CD14-positive monocyte (primary cell): ENCODE results near the gene VPS35. TPM values are rescaled to one million over a fixed set of nuclear protein-coding genes. Genes with fewer than 3 reads are reported as not detected.

ENCODE experiments used
- DNase-seq, 3 donors: peaks; one replicate each; pipeline ENCODE4 v3.0.0-alpha.2; 2011 to 2022
- H2AFZ ChIP-seq: 2 replicates; pipeline ENCODE4 v1.6.0; 2012; ENCODE audit warnings: mild to moderate bottlenecking, low read depth, low read length, inconsistent platforms; ENCODE audit not compliant: insufficient read depth, poor library complexity, severe bottlenecking
- H3K27ac ChIP-seq, 2 donors: 1 replicate in 1 of 2; 2 replicates in 1 of 2; pipeline ENCODE4 v1.5.1; 2012 to 2013; ENCODE audit warnings: low read length in 2 of 2, control low read depth in 1 of 2, inconsistent platforms in 1 of 2, low read depth in 1 of 2, mild to moderate bottlenecking in 1 of 2
- H3K27me3 ChIP-seq, 2 donors: one replicate each; pipeline versions ENCODE4 v1.6.0 to v1.6.1; 2011 to 2013; ENCODE audit warnings: low read length in 2 of 2; ENCODE audit not compliant: control insufficient read depth in 2 of 2, insufficient read depth in 2 of 2
- H3K36me3 ChIP-seq, 2 donors: replicated peaks in 1 of 2; 1 replicate in 1 of 2; 2 replicates in 1 of 2; pipeline versions ENCODE4 v1.5.1 to v1.6.1; 2012 to 2013; ENCODE audit warnings: low read length in 2 of 2, control low read depth in 1 of 2, inconsistent platforms in 1 of 2, mild to moderate bottlenecking in 1 of 2; ENCODE audit not compliant: insufficient read depth in 2 of 2, control insufficient read depth in 1 of 2
- H3K4me1 ChIP-seq, 2 donors: 1 replicate in 1 of 2; 2 replicates in 1 of 2; pipeline versions ENCODE4 v1.5.1 to v1.6.1; 2012 to 2013; ENCODE audit warnings: low read length in 2 of 2, control low read depth in 1 of 2, inconsistent platforms in 1 of 2, mild to moderate bottlenecking in 1 of 2, moderate library complexity in 1 of 2; ENCODE audit not compliant: insufficient read depth in 2 of 2, control insufficient read depth in 1 of 2
- H3K4me2 ChIP-seq: replicated peaks from 2 replicates; pipeline ENCODE3; 2012; ENCODE audit warnings: low read length, moderate library complexity, mild to moderate bottlenecking; ENCODE audit not compliant: poor library complexity, severe bottlenecking; ENCODE audit errors: extremely low read depth
- H3K4me3 ChIP-seq, 3 experiments: fragments of 200-600 bp in 1 of 3; sonication (generic) in 1 of 3; replicated peaks in 1 of 3; 1 replicate in 2 of 3; 2 replicates in 1 of 3; pipeline ENCODE4 v1.5.1; 2011 to 2013; ENCODE audit warnings: low read length in 3 of 3, mild to moderate bottlenecking in 3 of 3, control low read depth in 2 of 3, low read depth in 2 of 3, inconsistent platforms in 1 of 3, moderate library complexity in 1 of 3
- H3K79me2 ChIP-seq: 2 replicates; pipeline ENCODE4 v1.6.0; 2012; ENCODE audit warnings: mild to moderate bottlenecking, control low read depth, inconsistent platforms, low read length, moderate library complexity; ENCODE audit not compliant: insufficient read depth
- H3K9ac ChIP-seq: 2 replicates; pipeline ENCODE4 v1.6.0; 2017; ENCODE audit warnings: low read length, mild to moderate bottlenecking; ENCODE audit not compliant: insufficient read depth, poor library complexity, severe bottlenecking
- H3K9me3 ChIP-seq, 2 donors: replicated peaks in 1 of 2; 1 replicate in 1 of 2; 2 replicates in 1 of 2; pipeline versions ENCODE4 v1.5.1 to v1.6.1; 2012 to 2013; ENCODE audit warnings: low read length in 2 of 2, control low read depth in 1 of 2; ENCODE audit not compliant: control insufficient read depth in 1 of 2, insufficient read depth in 1 of 2
- H4K20me1 ChIP-seq: 2 replicates; pipeline ENCODE4 v1.6.0; 2012; ENCODE audit warnings: mild to moderate bottlenecking, low read length, control low read depth, moderate library complexity; ENCODE audit not compliant: insufficient read depth
- H3K27ac Mint-ChIP-seq, 7 donors: one replicate each; pipeline ENCODE4 v1.8.0; 2020; ENCODE audit warnings: mild to moderate bottlenecking in 7 of 7, mixed read lengths in 7 of 7, moderate library complexity in 6 of 7, inconsistent platforms in 2 of 7
- H3K27me3 Mint-ChIP-seq, 3 donors: one replicate each; pipeline ENCODE4 v1.8.0; 2021 to 2022; ENCODE audit warnings: low read depth in 3 of 3, mild to moderate bottlenecking in 3 of 3, mixed read lengths in 3 of 3, moderate library complexity in 3 of 3, inconsistent platforms in 1 of 3
- H3K36me3 Mint-ChIP-seq, 2 donors: one replicate each; pipeline ENCODE4 v1.8.0; 2020; ENCODE audit warnings: mixed read lengths in 2 of 2, inconsistent platforms in 1 of 2, mild to moderate bottlenecking in 1 of 2
- H3K4me1 Mint-ChIP-seq: one replicate; pipeline ENCODE4 v1.8.0; 2020; ENCODE audit warnings: mild to moderate bottlenecking, mixed read lengths
- H3K4me3 Mint-ChIP-seq, 2 donors: one replicate each; pipeline ENCODE4 v1.8.0; 2020; ENCODE audit warnings: mild to moderate bottlenecking in 2 of 2, mixed read lengths in 2 of 2, moderate library complexity in 1 of 2
- H3K9me3 Mint-ChIP-seq, 7 donors: one replicate each; pipeline ENCODE4 v1.8.0; 2020 to 2022; ENCODE audit warnings: mixed read lengths in 7 of 7, mild to moderate bottlenecking in 6 of 7, moderate library complexity in 6 of 7, inconsistent platforms in 2 of 7
- WGBS: methylation state at CpG from one replicate; pipeline ENCODE4 v1.1.5; 2013; ENCODE audit warnings: missing lambda C conversion rate; ENCODE audit not compliant: insufficient coverage; 5-methylcytosine and 5-hydroxymethylcytosine counted together
- intact Hi-C, 2 donors: fragments of 100-400 bp; cut with micrococcal nuclease; formaldehyde crosslinking; loops; one replicate each; pipeline versions ENCODE4 v1.15.0 to v1.15.1; 2023
- polyA plus RNA-seq, 3 donors: library from polyadenylated mRNA; depleted of rRNA in 1 of 3; unstranded in 2 of 3; stranded (reverse) in 1 of 3; fragments of 300-500 nt in 2 of 3; fragments of >200 nt in 1 of 3; fragmentation: Illumina TruSeq in 2 of 3; gene quantifications; 1 replicate in 2 of 3; 2 replicates in 1 of 3; pipeline ENCODE4 v1.2.3, GENCODE V29; 2012 to 2021
- TF ChIP-seq, protein P1 (sequence below): fragments of 200-600 bp; IDR thresholded peaks from one replicate; pipeline ENCODE4 v1.8.0; 2022; ENCODE audit warnings: antibody characterized with exemption, mild to moderate bottlenecking

Gene VPS35
- polyA plus RNA-seq, 3 donors = 14.6 to 130 (median 113) TPM

DNA sequence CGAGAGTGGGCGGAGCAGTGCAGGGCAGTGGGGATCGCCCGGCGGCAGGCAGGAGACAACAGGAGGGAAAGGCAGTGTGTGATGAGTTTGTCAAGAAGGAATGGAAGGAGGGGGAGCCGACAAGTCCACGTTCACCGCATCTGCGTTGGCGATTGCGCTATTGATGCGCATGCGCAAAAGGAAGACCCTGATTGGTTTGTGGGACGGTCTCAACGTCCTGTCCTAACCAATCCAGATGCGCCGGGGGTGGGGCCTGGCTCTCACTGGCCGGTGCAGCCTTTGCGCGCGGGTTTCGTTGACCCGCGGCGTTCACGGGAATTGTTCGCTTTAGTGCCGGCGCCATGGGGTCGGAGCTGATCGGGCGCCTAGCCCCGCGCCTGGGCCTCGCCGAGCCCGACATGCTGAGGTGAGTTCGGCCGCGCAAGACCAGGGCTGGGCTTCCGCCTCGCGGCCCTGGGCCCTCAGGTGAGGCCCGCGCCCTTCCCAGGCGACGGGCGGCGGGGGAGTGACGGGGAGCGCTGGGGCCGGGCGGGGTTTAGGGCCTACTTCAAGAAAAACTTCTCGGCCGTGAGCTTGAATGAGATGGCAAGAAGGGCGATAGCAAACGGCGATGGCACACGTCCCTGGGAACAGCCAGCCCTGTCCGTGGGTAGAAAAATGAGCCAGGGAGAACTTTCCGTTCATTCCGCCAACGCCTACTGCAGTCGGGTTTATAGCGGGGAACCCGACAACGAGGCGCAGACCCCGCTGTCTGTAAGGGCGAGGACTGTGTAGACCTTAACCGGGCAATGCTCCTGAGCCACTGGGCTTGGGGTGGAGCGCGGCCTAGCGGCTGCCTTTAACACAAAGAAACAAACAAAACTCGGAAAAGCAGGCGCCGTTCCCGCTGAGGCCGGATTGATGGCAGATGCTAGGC is 645 bp upstream of the VPS35 start, which contains the start of gene ORC6:
TSS of gene ORC6 (plus strand) at position 295 of the 916 bp plus-strand sequence. CDS start at position 342, 47 bp downstream.
- Histone ChIP-seq H3K4me3 (peak within 1 kb of the TSS; percentile 77 to 87 (median 85)), H3K27ac (peak within 1 kb of the TSS; percentile 94 to 96), H3K9me3 (no peaks in the 10 kb centered on the region), H3K9ac (peak within 1 kb of the TSS; percentile 95), H3K4me2 (peak within 1 kb of the TSS; percentile 96), H3K4me1 (peaks cover 39 to 47% of the 10 kb centered on the region in 2 donors), H3K79me2 (peaks cover 82% of the 10 kb centered on the region), H3K27me3 (no peaks in the 10 kb centered on the region), H3K36me3 (peaks cover 0 to 1% of the 10 kb centered on the region in 2 donors), H4K20me1 (peaks cover 33% of the 10 kb centered on the region), H2AFZ (peak within 1 kb of the TSS; percentile 83)
- Mint-ChIP-seq H3K4me1 (peaks cover 34% of the 10 kb centered on the region), H3K4me3 (no peak within 1 kb of the TSS), H3K9me3 (peaks cover 0 to 2% (median 0%) of the 10 kb centered on the region in 7 donors), H3K27ac (no peak within 1 kb of the TSS), H3K27me3 (no peaks in the 10 kb centered on the region), H3K36me3 (peaks cover 0 to 2% of the 10 kb centered on the region in 2 donors)
- intact Hi-C loops = loop anchor here (1.0 to 5.0 kb wide), 3 partner anchors 98 to 142 kb away; partner anchors contain the start of gene C16orf87 (in 1 of the 2)
- under 1% methylated on average over 77 of the region's 79 CpGs for WGBS
- TF ChIP-seq, protein P1, sequence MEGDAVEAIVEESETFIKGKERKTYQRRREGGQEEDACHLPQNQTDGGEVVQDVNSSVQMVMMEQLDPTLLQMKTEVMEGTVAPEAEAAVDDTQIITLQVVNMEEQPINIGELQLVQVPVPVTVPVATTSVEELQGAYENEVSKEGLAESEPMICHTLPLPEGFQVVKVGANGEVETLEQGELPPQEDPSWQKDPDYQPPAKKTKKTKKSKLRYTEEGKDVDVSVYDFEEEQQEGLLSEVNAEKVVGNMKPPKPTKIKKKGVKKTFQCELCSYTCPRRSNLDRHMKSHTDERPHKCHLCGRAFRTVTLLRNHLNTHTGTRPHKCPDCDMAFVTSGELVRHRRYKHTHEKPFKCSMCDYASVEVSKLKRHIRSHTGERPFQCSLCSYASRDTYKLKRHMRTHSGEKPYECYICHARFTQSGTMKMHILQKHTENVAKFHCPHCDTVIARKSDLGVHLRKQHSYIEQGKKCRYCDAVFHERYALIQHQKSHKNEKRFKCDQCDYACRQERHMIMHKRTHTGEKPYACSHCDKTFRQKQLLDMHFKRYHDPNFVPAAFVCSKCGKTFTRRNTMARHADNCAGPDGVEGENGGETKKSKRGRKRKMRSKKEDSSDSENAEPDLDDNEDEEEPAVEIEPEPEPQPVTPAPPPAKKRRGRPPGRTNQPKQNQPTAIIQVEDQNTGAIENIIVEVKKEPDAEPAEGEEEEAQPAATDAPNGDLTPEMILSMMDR = peak; percentile 53
- peak; percentile 94 to 95 (median 94) for DNase-seq

DNA sequence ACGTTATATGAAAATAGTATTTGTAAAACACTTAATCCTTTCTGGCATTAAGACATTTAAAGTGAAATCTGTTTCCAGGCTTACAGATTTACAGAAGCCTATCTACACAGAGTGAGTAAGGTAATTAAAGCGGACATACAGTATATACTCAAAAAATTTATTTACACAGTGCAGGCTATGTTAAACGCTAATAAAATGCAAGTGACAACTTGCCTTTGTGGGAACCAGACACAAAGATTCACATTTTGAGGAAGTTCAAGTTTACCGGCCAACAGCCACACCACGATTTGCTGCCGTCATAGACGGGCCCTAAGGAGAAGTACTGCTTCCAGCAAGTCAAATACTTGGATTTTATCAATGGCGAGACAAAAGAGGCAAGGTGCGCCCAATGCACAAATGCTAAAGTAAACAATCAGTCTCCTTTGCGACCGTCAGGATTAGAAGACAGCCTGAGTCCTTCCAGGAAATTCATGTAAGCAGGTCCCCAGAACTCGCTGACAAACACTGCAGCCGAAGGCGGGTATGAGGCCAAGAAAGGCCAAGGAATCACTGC is 801 bp downstream of the VPS35 start:
- TF ChIP-seq, protein P1 = no peak
- peaks cover 48% of the 10 kb centered on the region for H4K20me1 ChIP-seq
- peak; percentile 83 to 86 (median 83) for DNase-seq
- WGBS = 0% methylated on average over 12 of the region's 14 CpGs
- peak overlapping the region; percentile 96 for H3K4me2 ChIP-seq
- intact Hi-C loops = loop anchor here (2.0 to 5.0 kb wide), 2 partner anchors 99 to 103 kb away; no protein-coding TSS in a partner anchor
- H3K36me3 ChIP-seq = peaks cover 2 to 7% of the 10 kb centered on the region in 2 donors
- H3K9me3 ChIP-seq = no peaks in the 10 kb centered on the region
- H3K79me2 ChIP-seq = peaks cover 94% of the 10 kb centered on the region
- H3K4me3 Mint-ChIP-seq = no peak overlapping the region
- H2AFZ ChIP-seq = peak overlapping the region; percentile 83
- H3K9me3 Mint-ChIP-seq = peaks cover 0 to 2% (median 0%) of the 10 kb centered on the region in 7 donors
- no peaks in the 10 kb centered on the region for H3K27me3 Mint-ChIP-seq
- H3K9ac ChIP-seq = peak overlapping the region; percentile 95
- no peak overlapping the region for H3K27ac Mint-ChIP-seq
- peak overlapping the region; percentile 77 to 87 (median 85) for H3K4me3 ChIP-seq
- H3K4me1 Mint-ChIP-seq = peaks cover 36% of the 10 kb centered on the region
- H3K27me3 ChIP-seq = no peaks in the 10 kb centered on the region
- H3K36me3 Mint-ChIP-seq = peaks cover 0 to under 1% of the 10 kb centered on the region in 2 donors
- peak overlapping the region; percentile 94 to 96 for H3K27ac ChIP-seq
- H3K4me1 ChIP-seq = peaks cover 39 to 47% of the 10 kb centered on the region in 2 donors
